ENCODE measurements around the gene NUDT16L1. TPM values are rescaled to one million over a fixed set of nuclear protein-coding genes. Genes with fewer than 3 reads are reported as not detected.

NUDT16L1 gene
- 10 to 100 TPM; 16.8 to 24.0 TPM for total RNA-seq

DNA sequence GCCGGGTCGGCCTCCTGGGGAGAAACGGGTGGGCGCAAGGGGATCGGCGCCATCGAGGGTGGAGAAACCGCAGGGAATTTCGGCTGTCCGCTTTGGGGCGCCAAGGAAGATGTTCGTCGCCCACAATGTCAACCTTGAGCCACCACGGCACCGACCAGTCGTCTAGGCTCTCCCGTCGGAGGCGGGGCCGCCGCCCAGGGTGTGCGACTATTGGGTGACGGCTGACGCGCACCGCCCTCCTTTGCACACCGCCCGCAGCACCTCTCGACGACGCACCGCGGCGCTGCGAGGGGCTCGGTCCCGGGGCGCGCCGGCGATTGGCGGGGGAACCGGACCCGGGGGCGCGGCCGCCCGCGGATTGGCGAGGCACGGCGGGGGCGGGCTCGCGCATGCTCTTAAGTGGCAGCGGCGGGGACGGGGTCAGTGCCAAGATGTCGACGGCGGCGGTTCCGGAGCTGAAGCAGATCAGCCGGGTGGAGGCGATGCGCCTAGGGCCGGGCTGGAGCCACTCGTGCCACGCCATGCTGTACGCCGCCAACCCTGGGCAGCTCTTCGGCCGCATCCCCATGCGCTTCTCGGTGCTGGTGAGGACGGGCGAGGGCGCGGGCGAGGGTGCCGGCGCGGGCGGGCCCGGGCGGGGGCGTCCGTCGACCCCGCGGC is at the start of gene NUDT16L1:
TSS of gene NUDT16L1 (plus strand) at position 267 of the 660 bp plus-strand sequence. CDS start at position 432, 165 bp downstream.
- H3K4me3 ChIP-seq = peak within 1 kb of the TSS; percentile 98

GRCh38 chr16:4646773-4647643 is 46.4 kb upstream of the NUDT16L1 start:
- no peak overlapping the region for H3K27ac ChIP-seq
- no peaks in the 10 kb centered on the region for H3K27me3 ChIP-seq (replicated peaks; ENCODE audit: insufficient read depth)
- peaks cover 13% of the 10 kb centered on the region for H3K36me3 ChIP-seq
- H3K4me1 ChIP-seq (ENCODE audit: control insufficient read depth in 1 of 2, low read depth in 2 of 2) = no peaks in the 10 kb centered on the region
- ATAC-seq (ENCODE audit: insufficient number of reproducible peaks, low FRiP score, low read depth) = no peak
- no peaks in the 10 kb centered on the region for H3K9me3 ChIP-seq
- TF ChIP-seq, protein P1, sequence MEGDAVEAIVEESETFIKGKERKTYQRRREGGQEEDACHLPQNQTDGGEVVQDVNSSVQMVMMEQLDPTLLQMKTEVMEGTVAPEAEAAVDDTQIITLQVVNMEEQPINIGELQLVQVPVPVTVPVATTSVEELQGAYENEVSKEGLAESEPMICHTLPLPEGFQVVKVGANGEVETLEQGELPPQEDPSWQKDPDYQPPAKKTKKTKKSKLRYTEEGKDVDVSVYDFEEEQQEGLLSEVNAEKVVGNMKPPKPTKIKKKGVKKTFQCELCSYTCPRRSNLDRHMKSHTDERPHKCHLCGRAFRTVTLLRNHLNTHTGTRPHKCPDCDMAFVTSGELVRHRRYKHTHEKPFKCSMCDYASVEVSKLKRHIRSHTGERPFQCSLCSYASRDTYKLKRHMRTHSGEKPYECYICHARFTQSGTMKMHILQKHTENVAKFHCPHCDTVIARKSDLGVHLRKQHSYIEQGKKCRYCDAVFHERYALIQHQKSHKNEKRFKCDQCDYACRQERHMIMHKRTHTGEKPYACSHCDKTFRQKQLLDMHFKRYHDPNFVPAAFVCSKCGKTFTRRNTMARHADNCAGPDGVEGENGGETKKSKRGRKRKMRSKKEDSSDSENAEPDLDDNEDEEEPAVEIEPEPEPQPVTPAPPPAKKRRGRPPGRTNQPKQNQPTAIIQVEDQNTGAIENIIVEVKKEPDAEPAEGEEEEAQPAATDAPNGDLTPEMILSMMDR (IDR thresholded peaks at IDR 0.05) = no peak
- no peak for DNase-seq (ENCODE audit: low spot score)
- H3K4me3 ChIP-seq = no peak overlapping the region

More for the DNA sequence above, at the start of gene NUDT16L1:
- Histone ChIP-seq H3K4me1 (ENCODE audit: control insufficient read depth in 1 of 2, low read depth in 2 of 2) (peaks cover 0 to 34% of the 10 kb centered on the region in 2 donors), H3K9me3 (no peaks in the 10 kb centered on the region), H3K36me3 (peaks cover 12% of the 10 kb centered on the region), H3K27me3 (replicated peaks; ENCODE audit: insufficient read depth) (no peaks in the 10 kb centered on the region), H3K27ac (peak within 1 kb of the TSS; percentile 82 to 90)
- TF ChIP-seq, protein P1 (IDR thresholded peaks at IDR 0.05) = peak; percentile 24
- DNase-seq (ENCODE audit: low spot score) (peak; percentile 77), ATAC-seq (ENCODE audit: insufficient number of reproducible peaks, low FRiP score, low read depth) (peak; percentile 92)

- ATAC-seq (ENCODE audit: insufficient number of reproducible peaks, low FRiP score, low read depth) (no peak), DNase-seq (ENCODE audit: low spot score) (no peak)
- Histone ChIP-seq H3K27ac (no peak overlapping the region), H3K27me3 (replicated peaks; ENCODE audit: insufficient read depth) (no peaks in the 10 kb centered on the region), H3K9me3 (no peaks in the 10 kb centered on the region), H3K4me1 (ENCODE audit: control insufficient read depth in 1 of 2, low read depth in 2 of 2) (no peaks in the 10 kb centered on the region), H3K4me3 (no peak overlapping the region), H3K36me3 (peaks cover 19% of the 10 kb centered on the region)
- TF ChIP-seq, protein P1 (IDR thresholded peaks at IDR 0.05) = no peak
Observed at GRCh38 chr16:4647644-4647980, 45.8 kb upstream of the NUDT16L1 start.

DNA sequence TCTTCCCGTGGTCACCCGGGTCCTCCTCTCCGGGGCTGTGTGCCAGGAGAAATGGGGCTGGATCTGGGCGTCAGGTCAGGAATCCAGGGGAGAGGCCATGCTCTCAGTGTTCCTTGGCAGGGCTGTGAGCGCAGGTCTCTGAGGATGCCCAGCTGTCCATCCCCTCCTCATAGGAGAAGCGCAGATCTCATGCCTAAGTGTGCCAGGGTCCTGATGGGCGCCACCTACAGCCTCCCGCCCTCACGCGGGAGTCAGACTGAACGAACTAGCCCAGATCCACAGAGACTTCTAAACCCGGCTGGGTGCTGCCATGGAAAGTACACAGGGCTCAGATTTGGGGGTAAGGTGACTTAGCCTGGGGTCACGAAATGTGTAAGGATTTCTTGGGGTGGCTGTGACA is 44.4 kb upstream of the NUDT16L1 start:
- Histone ChIP-seq H3K4me1 (ENCODE audit: control insufficient read depth in 1 of 2, low read depth in 2 of 2) (no peaks in the 10 kb centered on the region), H3K27ac (no peak overlapping the region), H3K36me3 (peaks cover 26% of the 10 kb centered on the region), H3K27me3 (replicated peaks; ENCODE audit: insufficient read depth) (no peaks in the 10 kb centered on the region), H3K4me3 (no peak overlapping the region), H3K9me3 (no peaks in the 10 kb centered on the region)
- TF ChIP-seq, protein P1 (IDR thresholded peaks at IDR 0.05) = no peak
- ATAC-seq (ENCODE audit: insufficient number of reproducible peaks, low FRiP score, low read depth) = no peak
- no peak for DNase-seq (ENCODE audit: low spot score)

GRCh38 chr16:4649744-4650442 is 43.5 kb upstream of the NUDT16L1 start:
- H3K4me1 ChIP-seq (ENCODE audit: control insufficient read depth in 1 of 2, low read depth in 2 of 2) = no peaks in the 10 kb centered on the region
- DNase-seq (ENCODE audit: low spot score) = no peak
- H3K36me3 ChIP-seq = peaks cover 26% of the 10 kb centered on the region
- H3K9me3 ChIP-seq = no peaks in the 10 kb centered on the region
- no peak overlapping the region for H3K27ac ChIP-seq
- no peak overlapping the region for H3K4me3 ChIP-seq
- ATAC-seq (ENCODE audit: insufficient number of reproducible peaks, low FRiP score, low read depth) = no peak
- H3K27me3 ChIP-seq (replicated peaks; ENCODE audit: insufficient read depth) = no peaks in the 10 kb centered on the region
- TF ChIP-seq, protein P1 (IDR thresholded peaks at IDR 0.05) = no peak

Data from thoracic aorta (tissue), 2 donors.